GM12878 (cell line): Measurements from ENCODE around the gene PRM1. TPM values are rescaled to one million over a fixed set of nuclear protein-coding genes. Genes with fewer than 3 reads are reported as not detected.

Experiments
- ATAC-seq: fragments of 200-7000 bp; cut with Tn5 transposase; 3 replicates; pipeline ENCODE4 v1.9.1; 2020; ENCODE audit warnings: mild to moderate bottlenecking, moderate library complexity
- BruUV-seq: library from RNA; stranded (reverse); fragments of 400-500 nt; replicated peaks from 2 replicates; lab custom pipeline; 2021; lab: Mats Ljungman, UMichigan
- CTCF ChIA-PET: fragments of 300-600 bp; sonication (Branson Sonifier 250); formaldehyde crosslinking; extraction: SDS; loops from one replicate; lab custom pipeline; 2021; ENCODE audit warnings: inconsistent platforms; lab: Yijun Ruan, JAX
- POLR2A ChIA-PET: fragments of 350-600 bp; formaldehyde crosslinking; extraction: SDS; loops from one replicate; lab custom pipeline; 2021; ENCODE audit warnings: inconsistent platforms; lab: Charles Lee
- RAD21 ChIA-PET: fragments of 300-600 bp; sonication (Branson Sonifier 250); formaldehyde crosslinking; loops from one replicate; lab custom pipeline; 2023; ENCODE audit warnings: antibody characterized with exemption; ENCODE audit not compliant: unreplicated experiment; lab: Charles Lee
- SMC1A ChIA-PET: fragments of 300-600 bp; sonication (Branson Sonifier 250); formaldehyde crosslinking; loops from one replicate; lab custom pipeline; 2023; ENCODE audit not compliant: unreplicated experiment, uncharacterized antibody; lab: Charles Lee
- DNase-seq: peaks from one replicate; pipeline ENCODE4 v3.0.0-alpha.2; 2011; ENCODE audit warnings: low read depth, low spot score
- FAIRE-seq: peaks from 3 replicates; lab custom pipeline; 2011; peaks lifted over from hg19 to GRCh38; lab: Jason Lieb, UNC
- H2AFZ ChIP-seq: 2 replicates; pipeline ENCODE4 v1.6.0; 2011; ENCODE audit warnings: low read depth, low read length, control low read depth; ENCODE audit not compliant: control insufficient read depth
- H3K27ac ChIP-seq: 2 replicates; pipeline ENCODE4 v1.5.1; 2011; ENCODE audit warnings: control low read depth; ENCODE audit not compliant: control insufficient read depth, insufficient read depth
- H3K27me3 ChIP-seq, 2 experiments: replicated peaks in 1 of 2; 2 replicates each; pipeline versions ENCODE4 v1.6.0 to v1.6.1; 2011; ENCODE audit warnings: low read length in 1 of 2; ENCODE audit not compliant: control insufficient read depth in 2 of 2, insufficient read depth in 2 of 2
- H3K36me3 ChIP-seq, 2 experiments: 2 replicates each; pipeline ENCODE4 v1.5.1; 2011; ENCODE audit warnings: low read length in 1 of 2; ENCODE audit not compliant: control insufficient read depth in 2 of 2, insufficient read depth in 2 of 2
- H3K4me1 ChIP-seq: 2 replicates; pipeline ENCODE4 v1.6.1; 2011; ENCODE audit warnings: mild to moderate bottlenecking, low read length, moderate library complexity, mixed read lengths; ENCODE audit not compliant: control insufficient read depth, insufficient read depth
- H3K4me2 ChIP-seq: 2 replicates; pipeline ENCODE4 v1.6.0; 2011; ENCODE audit warnings: control low read depth; ENCODE audit not compliant: control insufficient read depth, insufficient read depth
- H3K4me3 ChIP-seq: fragments of 200-600 bp; sonication (generic); 2 replicates; pipeline ENCODE4 v1.5.1; 2016
- H3K79me2 ChIP-seq: 2 replicates; pipeline ENCODE4 v1.6.0; 2011; ENCODE audit warnings: low read length; ENCODE audit not compliant: control insufficient read depth, insufficient read depth
- H3K9ac ChIP-seq: 2 replicates; pipeline ENCODE4 v1.8.0; 2011; ENCODE audit warnings: low read length, control low read depth, mixed read lengths; ENCODE audit not compliant: control insufficient read depth, insufficient read depth
- H3K9me3 ChIP-seq: replicated peaks from 3 replicates; pipeline ENCODE4 v1.5.1; 2011; ENCODE audit warnings: mild to moderate bottlenecking, low read length; ENCODE audit not compliant: control insufficient read depth, insufficient read depth
- H4K20me1 ChIP-seq: 2 replicates; pipeline ENCODE4 v1.6.0; 2011; ENCODE audit not compliant: control insufficient read depth, insufficient read depth
- BACH1 ChIP-seq: fragments of 450-650 bp; IDR thresholded peaks from 2 replicates; pipeline ENCODE4 v1.6.1; 2017; ENCODE audit warnings: mild to moderate bottlenecking, borderline replicate concordance
- BRCA1 ChIP-seq: IDR thresholded peaks from 2 replicates; pipeline ENCODE4 v1.6.1; 2011; ENCODE audit warnings: low read depth, low read length, improper control_type of control experiment
- CREB1 ChIP-seq: IDR thresholded peaks from 2 replicates; pipeline ENCODE4 v1.6.1; 2012; ENCODE audit warnings: low read depth, mild to moderate bottlenecking, inconsistent platforms
- FOXM1 ChIP-seq: IDR thresholded peaks from 2 replicates; pipeline ENCODE4 v1.6.1; 2012; ENCODE audit warnings: low read depth, mild to moderate bottlenecking, inconsistent platforms, low read length, moderate library complexity
- KLF5 ChIP-seq: fragments of 450-650 bp; IDR thresholded peaks from 2 replicates; pipeline ENCODE4 v1.6.1; 2014; ENCODE audit warnings: mild to moderate bottlenecking; ENCODE audit not compliant: partially characterized antibody
- POLR2AphosphoS5 ChIP-seq: IDR thresholded peaks from 2 replicates; pipeline ENCODE4 v1.6.1; 2011; ENCODE audit warnings: mild to moderate bottlenecking, low read length, inconsistent platforms
- SMAD5 ChIP-seq: IDR thresholded peaks from 2 replicates; pipeline ENCODE4 v1.6.1; 2016; ENCODE audit warnings: antibody characterized with exemption, low read depth
- SMARCA5 ChIP-seq: fragments of 450-650 bp; IDR thresholded peaks from 2 replicates; pipeline ENCODE4 v1.6.1; 2017; ENCODE audit warnings: mild to moderate bottlenecking
- SREBF1 ChIP-seq: IDR thresholded peaks from 2 replicates; pipeline ENCODE4 v1.6.1; 2012; ENCODE audit warnings: mild to moderate bottlenecking, low read length
- ZNF24 ChIP-seq: fragments of 450-650 bp; IDR thresholded peaks from 2 replicates; pipeline ENCODE4 v1.6.1; 2017; ENCODE audit warnings: antibody characterized with exemption, mild to moderate bottlenecking
- WGBS: methylation state at CpG from one replicate; pipeline ENCODE4 v1.1.6; 2016; ENCODE audit warnings: low lambda C conversion rate; ENCODE audit not compliant: insufficient replicate concordance, insufficient coverage; ENCODE audit errors: missing lambda C conversion rate; 5-methylcytosine and 5-hydroxymethylcytosine counted together
- in situ Hi-C: fragments of 300-500 bp; cut with MboI; formaldehyde crosslinking; loops from 9 replicates; pipeline ENCODE4 v1.14.3; 2018; ENCODE audit warnings: mixed read lengths
- intact Hi-C: fragments of 100-400 bp; cut with micrococcal nuclease; formaldehyde crosslinking; loops from one replicate; pipeline ENCODE4 v1.14.2; 2022; ENCODE audit not compliant: unreplicated experiment
- polyA plus RNA-seq, 11 experiments: library from polyadenylated mRNA; depleted of rRNA in 4 of 11; unstranded in 6 of 11; stranded (reverse) in 5 of 11; fragments of >200 nt; fragmentation: Nextera tagmentation in 4 of 11; fragmentation: Illumina TruSeq in 1 of 11; extraction: Ambion mirVana in 4 of 11; extraction: Trizol in 1 of 11; gene quantifications; 1 replicate in 1 of 11; 2 replicates in 10 of 11; pipeline versions ENCODE4 v1.2.1 to v1.2.3, GENCODE V29; 2011 to 2016; ENCODE audit warnings: inconsistent platforms in 2 of 11, missing spikeins in 2 of 11, low read depth in 1 of 11
- total RNA-seq, 4 experiments: library from RNA; depleted of rRNA in 3 of 4; stranded (reverse); fragments of >200 nt in 3 of 4; fragmentation: Illumina TruSeq in 1 of 4; extraction: Trizol in 1 of 4; gene quantifications; 2 replicates each; pipeline versions ENCODE4 v1.2.1 to v1.2.3, GENCODE V29; 2013 to 2021
- TF ChIP-seq, protein P1 (sequence below): fragments of 450-650 bp; conservative IDR thresholded peaks from 2 replicates; pipeline ENCODE4 v1.6.1; 2017; ENCODE audit warnings: mild to moderate bottlenecking, moderate library complexity
- TF ChIP-seq, protein P2 (sequence below): fragments of 450-650 bp; IDR thresholded peaks from 2 replicates; pipeline ENCODE4 v1.6.1; 2017; ENCODE audit warnings: mild to moderate bottlenecking, low read depth, inconsistent platforms; ENCODE audit not compliant: poor library complexity, severe bottlenecking
- TF ChIP-seq, protein P3 (sequence below): IDR thresholded peaks from 2 replicates; pipeline ENCODE4 v1.6.1; 2011; ENCODE audit warnings: borderline replicate concordance, low read depth, mild to moderate bottlenecking, moderate library complexity, mixed read lengths, low read length; ENCODE audit not compliant: insufficient read depth; ENCODE audit errors: extremely low read length
- TF ChIP-seq, protein P4 (sequence below): fragments of 450-650 bp; IDR thresholded peaks from 2 replicates; pipeline ENCODE4 v1.6.1; 2016; ENCODE audit warnings: mild to moderate bottlenecking
- TF ChIP-seq, protein P5 (sequence below): fragments of 450-650 bp; IDR thresholded peaks from 2 replicates; pipeline ENCODE4 v1.6.1; 2016; ENCODE audit warnings: mild to moderate bottlenecking

PRM1 gene
- total and polyA plus RNA-seq, 10 of the 15 experiments (the other 5 are each of a cell fraction or from before 2014, with no cell fraction given), result 0.20 TPM; not detected in 9

DNA sequence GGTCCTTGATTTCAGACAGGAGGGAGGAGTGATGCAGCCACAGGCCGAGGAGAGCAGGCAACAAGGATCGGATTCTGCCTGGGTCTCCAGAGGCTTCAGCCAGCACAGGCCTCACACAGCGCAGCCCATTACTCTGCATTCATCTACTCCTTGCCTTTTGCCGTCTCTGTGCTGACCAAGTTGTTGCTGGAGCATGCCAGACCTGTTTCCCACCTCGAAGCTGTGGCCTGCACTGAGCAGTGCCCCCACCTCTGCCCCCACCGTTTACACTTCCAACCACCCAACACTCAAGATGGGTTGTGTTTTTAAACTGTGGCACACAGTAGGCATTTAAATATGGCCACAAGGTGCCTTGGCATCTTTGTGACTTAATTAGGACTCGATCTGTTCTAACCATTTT is 6.2 kb downstream of the PRM1 start (continued):
- TF ChIP-seq, protein P1, sequence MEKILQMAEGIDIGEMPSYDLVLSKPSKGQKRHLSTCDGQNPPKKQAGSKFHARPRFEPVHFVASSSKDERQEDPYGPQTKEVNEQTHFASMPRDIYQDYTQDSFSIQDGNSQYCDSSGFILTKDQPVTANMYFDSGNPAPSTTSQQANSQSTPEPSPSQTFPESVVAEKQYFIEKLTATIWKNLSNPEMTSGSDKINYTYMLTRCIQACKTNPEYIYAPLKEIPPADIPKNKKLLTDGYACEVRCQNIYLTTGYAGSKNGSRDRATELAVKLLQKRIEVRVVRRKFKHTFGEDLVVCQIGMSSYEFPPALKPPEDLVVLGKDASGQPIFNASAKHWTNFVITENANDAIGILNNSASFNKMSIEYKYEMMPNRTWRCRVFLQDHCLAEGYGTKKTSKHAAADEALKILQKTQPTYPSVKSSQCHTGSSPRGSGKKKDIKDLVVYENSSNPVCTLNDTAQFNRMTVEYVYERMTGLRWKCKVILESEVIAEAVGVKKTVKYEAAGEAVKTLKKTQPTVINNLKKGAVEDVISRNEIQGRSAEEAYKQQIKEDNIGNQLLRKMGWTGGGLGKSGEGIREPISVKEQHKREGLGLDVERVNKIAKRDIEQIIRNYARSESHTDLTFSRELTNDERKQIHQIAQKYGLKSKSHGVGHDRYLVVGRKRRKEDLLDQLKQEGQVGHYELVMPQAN, result no peak
- TF ChIP-seq SMAD5 (no peak), CREB1 (no peak), SREBF1 (no peak), FOXM1 (no peak), POLR2AphosphoS5 (no peak)

DNA sequence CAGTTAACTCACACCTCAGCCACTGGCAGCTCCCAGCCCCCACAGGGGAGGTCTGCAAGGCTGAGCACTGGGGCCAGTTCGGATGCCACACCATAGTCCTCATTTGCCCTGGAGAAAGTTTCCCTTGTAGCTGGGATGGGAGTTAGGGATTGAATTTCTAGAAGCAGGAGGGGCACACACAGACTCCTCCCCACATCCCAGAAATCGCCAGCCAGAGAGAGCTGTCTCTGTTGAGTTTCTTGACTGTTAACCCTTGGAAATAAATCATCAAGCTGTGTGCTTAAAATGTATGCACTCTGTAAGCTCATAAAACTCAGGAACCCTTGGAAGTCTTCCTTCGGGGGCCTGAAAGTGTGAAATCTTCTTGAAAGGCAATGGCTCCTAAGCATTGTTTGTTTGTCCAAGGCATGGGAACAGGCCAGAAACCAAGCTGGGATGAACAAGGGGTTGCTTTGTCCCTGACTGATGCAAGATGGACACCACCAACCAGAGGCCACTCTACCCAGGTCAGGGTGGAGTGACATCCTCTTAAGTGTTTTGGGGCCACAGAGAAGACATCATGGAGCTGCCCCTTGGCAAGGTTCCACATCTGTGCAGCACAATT is 7.3 kb downstream of the PRM1 start:
- in situ Hi-C loops, result no loop called here
- WGBS, result 51% methylated on average over 3 of the region's 3 CpGs

More for the DNA sequence above, 7.3 kb downstream of the PRM1 start:
- Histone ChIP-seq H3K27ac (no peak overlapping the region), H3K36me3 (no peaks in the 10 kb centered on the region), H3K9ac (no peak overlapping the region), H4K20me1 (no peaks in the 10 kb centered on the region), H3K4me1 (no peaks in the 10 kb centered on the region), H3K79me2 (no peaks in the 10 kb centered on the region), H2AFZ (no peak overlapping the region), H3K27me3 (no peaks in the 10 kb centered on the region), H3K4me2 (no peak overlapping the region), H3K9me3 (no peaks in the 10 kb centered on the region), H3K4me3 (no peak overlapping the region)
- ChIA-PET RAD21 (interaction anchor here (1.4 kb wide), 1 partner anchor 9 kb away, joined by 3 read pairs; no protein-coding TSS in a partner anchor), SMC1A (interaction anchor here (0.8 to 1.7 kb wide), 6 partner anchors 9 to 180 kb away, joined by 3 to 4 read pairs (median 3); no protein-coding TSS in a partner anchor), POLR2A (interaction anchor here (1.0 kb wide), 1 partner anchor 15 kb away, joined by 3 read pairs; no protein-coding TSS in a partner anchor), CTCF (interaction anchor here (0.6 to 0.7 kb wide), 2 partner anchors 10 to 143 kb away, joined by 3 read pairs; no protein-coding TSS in a partner anchor)
- intact Hi-C loops, result no loop called here
- TF ChIP-seq, protein P2, sequence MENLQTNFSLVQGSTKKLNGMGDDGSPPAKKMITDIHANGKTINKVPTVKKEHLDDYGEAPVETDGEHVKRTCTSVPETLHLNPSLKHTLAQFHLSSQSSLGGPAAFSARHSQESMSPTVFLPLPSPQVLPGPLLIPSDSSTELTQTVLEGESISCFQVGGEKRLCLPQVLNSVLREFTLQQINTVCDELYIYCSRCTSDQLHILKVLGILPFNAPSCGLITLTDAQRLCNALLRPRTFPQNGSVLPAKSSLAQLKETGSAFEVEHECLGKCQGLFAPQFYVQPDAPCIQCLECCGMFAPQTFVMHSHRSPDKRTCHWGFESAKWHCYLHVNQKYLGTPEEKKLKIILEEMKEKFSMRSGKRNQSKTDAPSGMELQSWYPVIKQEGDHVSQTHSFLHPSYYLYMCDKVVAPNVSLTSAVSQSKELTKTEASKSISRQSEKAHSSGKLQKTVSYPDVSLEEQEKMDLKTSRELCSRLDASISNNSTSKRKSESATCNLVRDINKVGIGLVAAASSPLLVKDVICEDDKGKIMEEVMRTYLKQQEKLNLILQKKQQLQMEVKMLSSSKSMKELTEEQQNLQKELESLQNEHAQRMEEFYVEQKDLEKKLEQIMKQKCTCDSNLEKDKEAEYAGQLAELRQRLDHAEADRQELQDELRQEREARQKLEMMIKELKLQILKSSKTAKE, result no peak
- TF ChIP-seq SREBF1 (no peak), ZNF24 (no peak), SMARCA5 (no peak), KLF5 (no peak), BACH1 (no peak), BRCA1 (no peak)
- TF ChIP-seq, protein P3, sequence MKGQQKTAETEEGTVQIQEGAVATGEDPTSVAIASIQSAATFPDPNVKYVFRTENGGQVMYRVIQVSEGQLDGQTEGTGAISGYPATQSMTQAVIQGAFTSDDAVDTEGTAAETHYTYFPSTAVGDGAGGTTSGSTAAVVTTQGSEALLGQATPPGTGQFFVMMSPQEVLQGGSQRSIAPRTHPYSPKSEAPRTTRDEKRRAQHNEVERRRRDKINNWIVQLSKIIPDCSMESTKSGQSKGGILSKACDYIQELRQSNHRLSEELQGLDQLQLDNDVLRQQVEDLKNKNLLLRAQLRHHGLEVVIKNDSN, result no peak
- TF ChIP-seq, protein P4, sequence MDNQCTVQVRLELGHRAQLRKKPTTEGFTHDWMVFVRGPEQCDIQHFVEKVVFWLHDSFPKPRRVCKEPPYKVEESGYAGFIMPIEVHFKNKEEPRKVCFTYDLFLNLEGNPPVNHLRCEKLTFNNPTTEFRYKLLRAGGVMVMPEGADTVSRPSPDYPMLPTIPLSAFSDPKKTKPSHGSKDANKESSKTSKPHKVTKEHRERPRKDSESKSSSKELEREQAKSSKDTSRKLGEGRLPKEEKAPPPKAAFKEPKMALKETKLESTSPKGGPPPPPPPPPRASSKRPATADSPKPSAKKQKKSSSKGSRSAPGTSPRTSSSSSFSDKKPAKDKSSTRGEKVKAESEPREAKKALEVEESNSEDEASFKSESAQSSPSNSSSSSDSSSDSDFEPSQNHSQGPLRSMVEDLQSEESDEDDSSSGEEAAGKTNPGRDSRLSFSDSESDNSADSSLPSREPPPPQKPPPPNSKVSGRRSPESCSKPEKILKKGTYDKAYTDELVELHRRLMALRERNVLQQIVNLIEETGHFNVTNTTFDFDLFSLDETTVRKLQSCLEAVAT, result no peak
- TF ChIP-seq, protein P5, sequence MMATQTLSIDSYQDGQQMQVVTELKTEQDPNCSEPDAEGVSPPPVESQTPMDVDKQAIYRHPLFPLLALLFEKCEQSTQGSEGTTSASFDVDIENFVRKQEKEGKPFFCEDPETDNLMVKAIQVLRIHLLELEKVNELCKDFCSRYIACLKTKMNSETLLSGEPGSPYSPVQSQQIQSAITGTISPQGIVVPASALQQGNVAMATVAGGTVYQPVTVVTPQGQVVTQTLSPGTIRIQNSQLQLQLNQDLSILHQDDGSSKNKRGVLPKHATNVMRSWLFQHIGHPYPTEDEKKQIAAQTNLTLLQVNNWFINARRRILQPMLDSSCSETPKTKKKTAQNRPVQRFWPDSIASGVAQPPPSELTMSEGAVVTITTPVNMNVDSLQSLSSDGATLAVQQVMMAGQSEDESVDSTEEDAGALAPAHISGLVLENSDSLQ, result no peak
- BruUV-seq, result no TSS peak
- FAIRE-seq (no peak), ATAC-seq (no peak), DNase-seq (no peak)
